HG03432 (cell line): Measurements from ENCODE around the gene SAPCD2.

Experiments used
- ATAC-seq: cut with Tn5 transposase; IDR thresholded peaks from one replicate; pipeline ENCODE4 v1.9.1; 2021; ENCODE audit warnings: mild to moderate bottlenecking, moderate library complexity; ENCODE audit not compliant: unreplicated experiment

The SAPCD2 gene

GRCh38 chr9:137082925-137083290, 12.6 kb upstream of the SAPCD2 start:
- no peak for ATAC-seq

GRCh38 chr9:137082222-137082924, 12.0 kb upstream of the SAPCD2 start:
- ATAC-seq = no peak

- no peak for ATAC-seq
Observed at GRCh38 chr9:137080260-137081122, 10.1 kb upstream of the SAPCD2 start.

- ATAC-seq = no peak
Observed at GRCh38 chr9:137079401-137079787, 9.0 kb upstream of the SAPCD2 start.

- ATAC-seq = no peak
Observed at GRCh38 chr9:137078701-137079400, 8.5 kb upstream of the SAPCD2 start.

- peak; percentile 24 for ATAC-seq
Observed at GRCh38 chr9:137077758-137078693, 7.7 kb upstream of the SAPCD2 start.

GRCh38 chr9:137077010-137077747, 6.8 kb upstream of the SAPCD2 start, which contains the start of gene UAP1L1:
Gene UAP1L1 (plus strand): TSS chr9:137077517. CDS start chr9:137077533, 16 bp downstream.
- peak; percentile 47 for ATAC-seq

GRCh38 chr9:137076636-137077009, 6.3 kb upstream of the SAPCD2 start:
- no peak for ATAC-seq

GRCh38 chr9:137075275-137075775, 5.0 kb upstream of the SAPCD2 start:
- ATAC-seq = no peak

- no peak for ATAC-seq
Observed at GRCh38 chr9:137074657-137075274, 4.4 kb upstream of the SAPCD2 start.

GRCh38 chr9:137073992-137074399, 3.6 kb upstream of the SAPCD2 start:
- ATAC-seq = no peak

GRCh38 chr9:137071282-137071681, 925 bp upstream of the SAPCD2 start:
- no peak for ATAC-seq

GRCh38 chr9:137070906-137071275, 534 bp upstream of the SAPCD2 start:
- no peak for ATAC-seq

GRCh38 chr9:137069508-137070091, 757 bp downstream of the SAPCD2 start:
- ATAC-seq = peak; percentile 24

- no peak for ATAC-seq
Observed at GRCh38 chr9:137068539-137069507, 1.5 kb downstream of the SAPCD2 start.

GRCh38 chr9:137067860-137068538, 2.4 kb downstream of the SAPCD2 start:
- ATAC-seq = peak; percentile 40
